ENCODE results near the gene SRD5A2. TPM values are rescaled to one million over a fixed set of nuclear protein-coding genes. Genes with fewer than 3 reads are reported as not detected.

Gene SRD5A2
- total RNA-seq: not detected

- H3K27ac Mint-ChIP-seq: no peak within 1 kb of the TSS
- H3K4me3 Mint-ChIP-seq: no peak within 1 kb of the TSS
- DNase-seq: no peak
- no peak for ATAC-seq (ENCODE audit: low read depth)
- H3K27me3 Mint-ChIP-seq: peaks cover 36% of the 10 kb centered on the region
- H3K36me3 Mint-ChIP-seq: no peaks in the 10 kb centered on the region
- H3K4me1 Mint-ChIP-seq: no peaks in the 10 kb centered on the region
- POLR2A ChIA-PET: no interaction called here
- H3K9me3 Mint-ChIP-seq: peaks cover 5% of the 10 kb centered on the region
These were observed at the start of gene SRD5A2 for GRCh38 chr2:31580321-31581117. SRD5A2 (minus strand) TSS chr2:31580938; CDS start chr2:31580900, 38 bp downstream.

GRCh38 chr2:31606509-31606908, 25.8 kb upstream of the SRD5A2 start:
- no peaks in the 10 kb centered on the region for H3K27me3 Mint-ChIP-seq
- POLR2A ChIA-PET: no interaction called here
- H3K4me1 Mint-ChIP-seq: no peaks in the 10 kb centered on the region
- H3K27ac Mint-ChIP-seq: no peak overlapping the region
- ATAC-seq (ENCODE audit: low read depth) (no peak), DNase-seq (no peak)
- H3K9me3 Mint-ChIP-seq: peaks cover 16% of the 10 kb centered on the region
- H3K36me3 Mint-ChIP-seq: no peaks in the 10 kb centered on the region
- H3K4me3 Mint-ChIP-seq: no peak overlapping the region

- POLR2A ChIA-PET: no interaction called here
- ATAC-seq (ENCODE audit: low read depth): no peak
- H3K36me3 Mint-ChIP-seq: peaks cover 1% of the 10 kb centered on the region
- peaks cover 2% of the 10 kb centered on the region for H3K27me3 Mint-ChIP-seq
- H3K9me3 Mint-ChIP-seq: peaks cover 19% of the 10 kb centered on the region
- no peak overlapping the region for H3K27ac Mint-ChIP-seq
- no peak overlapping the region for H3K4me3 Mint-ChIP-seq
- no peak for DNase-seq
- no peaks in the 10 kb centered on the region for H3K4me1 Mint-ChIP-seq
These were observed 18.0 kb upstream of the SRD5A2 start for GRCh38 chr2:31598694-31599093.

GRCh38 chr2:31586230-31586629, 5.5 kb upstream of the SRD5A2 start:
- POLR2A ChIA-PET: no interaction called here
- Mint-ChIP-seq H3K27ac (no peak overlapping the region), H3K36me3 (no peaks in the 10 kb centered on the region), H3K4me1 (no peaks in the 10 kb centered on the region), H3K4me3 (no peak overlapping the region), H3K9me3 (peaks cover 9% of the 10 kb centered on the region), H3K27me3 (peaks cover 18% of the 10 kb centered on the region)
- ATAC-seq (ENCODE audit: low read depth) (no peak), DNase-seq (no peak)

GRCh38 chr2:31581124-31581795, 522 bp upstream of the SRD5A2 start:
- no peak for ATAC-seq (ENCODE audit: low read depth)
- DNase-seq: no peak
- Mint-ChIP-seq H3K9me3 (peaks cover 5% of the 10 kb centered on the region), H3K27ac (no peak overlapping the region), H3K4me3 (no peak overlapping the region), H3K27me3 (peaks cover 36% of the 10 kb centered on the region), H3K36me3 (no peaks in the 10 kb centered on the region), H3K4me1 (no peaks in the 10 kb centered on the region)
- POLR2A ChIA-PET: no interaction called here

- H3K36me3 Mint-ChIP-seq: no peaks in the 10 kb centered on the region
- H3K4me3 Mint-ChIP-seq: no peak overlapping the region
- DNase-seq: no peak
- H3K27ac Mint-ChIP-seq: no peak overlapping the region
- H3K9me3 Mint-ChIP-seq: peaks cover 5% of the 10 kb centered on the region
- peaks cover 36% of the 10 kb centered on the region for H3K27me3 Mint-ChIP-seq
- ATAC-seq (ENCODE audit: low read depth): no peak
- POLR2A ChIA-PET: no interaction called here
- H3K4me1 Mint-ChIP-seq: no peaks in the 10 kb centered on the region
These were observed 780 bp downstream of the SRD5A2 start for GRCh38 chr2:31579996-31580320.

GRCh38 chr2:31578316-31578715, 2.4 kb downstream of the SRD5A2 start:
- H3K36me3 Mint-ChIP-seq: no peaks in the 10 kb centered on the region
- no peak overlapping the region for H3K4me3 Mint-ChIP-seq
- peaks cover 36% of the 10 kb centered on the region for H3K27me3 Mint-ChIP-seq
- POLR2A ChIA-PET: no interaction called here
- H3K9me3 Mint-ChIP-seq: peaks cover 5% of the 10 kb centered on the region
- H3K27ac Mint-ChIP-seq: no peak overlapping the region
- DNase-seq (no peak), ATAC-seq (ENCODE audit: low read depth) (no peak)
- no peaks in the 10 kb centered on the region for H3K4me1 Mint-ChIP-seq

- no peak overlapping the region for H3K27ac Mint-ChIP-seq
- ATAC-seq (ENCODE audit: low read depth) (no peak), DNase-seq (no peak)
- peaks cover 30% of the 10 kb centered on the region for H3K27me3 Mint-ChIP-seq
- H3K36me3 Mint-ChIP-seq: no peaks in the 10 kb centered on the region
- peaks cover 5% of the 10 kb centered on the region for H3K9me3 Mint-ChIP-seq
- no peak overlapping the region for H3K4me3 Mint-ChIP-seq
- H3K4me1 Mint-ChIP-seq: no peaks in the 10 kb centered on the region
- POLR2A ChIA-PET: no interaction called here
These were observed 3.6 kb downstream of the SRD5A2 start for GRCh38 chr2:31577143-31577542.

- Mint-ChIP-seq H3K27me3 (peaks cover 2% of the 10 kb centered on the region), H3K9me3 (peaks cover 5% of the 10 kb centered on the region), H3K4me1 (no peaks in the 10 kb centered on the region), H3K27ac (no peak overlapping the region), H3K4me3 (no peak overlapping the region), H3K36me3 (no peaks in the 10 kb centered on the region)
- POLR2A ChIA-PET: no interaction called here
- ATAC-seq (ENCODE audit: low read depth) (no peak), DNase-seq (no peak)
These were observed 12.0 kb downstream of the SRD5A2 start for GRCh38 chr2:31568585-31569201.

GRCh38 chr2:31567679-31568078, 13.1 kb downstream of the SRD5A2 start:
- peaks cover 5% of the 10 kb centered on the region for H3K9me3 Mint-ChIP-seq
- no peak overlapping the region for H3K4me3 Mint-ChIP-seq
- peaks cover 5% of the 10 kb centered on the region for H3K27me3 Mint-ChIP-seq
- DNase-seq: no peak
- no peaks in the 10 kb centered on the region for H3K4me1 Mint-ChIP-seq
- POLR2A ChIA-PET: no interaction called here
- no peak overlapping the region for H3K27ac Mint-ChIP-seq
- ATAC-seq (ENCODE audit: low read depth): no peak
- H3K36me3 Mint-ChIP-seq: no peaks in the 10 kb centered on the region

- Mint-ChIP-seq H3K4me3 (no peak overlapping the region), H3K9me3 (no peaks in the 10 kb centered on the region), H3K36me3 (no peaks in the 10 kb centered on the region), H3K27ac (no peak overlapping the region), H3K27me3 (peaks cover 7% of the 10 kb centered on the region), H3K4me1 (no peaks in the 10 kb centered on the region)
- POLR2A ChIA-PET: no interaction called here
- ATAC-seq (ENCODE audit: low read depth): no peak
- DNase-seq: no peak
These were observed 17.4 kb downstream of the SRD5A2 start for GRCh38 chr2:31563273-31563839.

GRCh38 chr2:31561823-31562222, 18.9 kb downstream of the SRD5A2 start:
- Mint-ChIP-seq H3K27ac (no peak overlapping the region), H3K36me3 (no peaks in the 10 kb centered on the region), H3K27me3 (peaks cover 7% of the 10 kb centered on the region), H3K4me3 (no peak overlapping the region), H3K4me1 (no peaks in the 10 kb centered on the region), H3K9me3 (no peaks in the 10 kb centered on the region)
- POLR2A ChIA-PET: no interaction called here
- no peak for DNase-seq
- no peak for ATAC-seq (ENCODE audit: low read depth)

GRCh38 chr2:31558401-31559295, 22.1 kb downstream of the SRD5A2 start:
- POLR2A ChIA-PET: no interaction called here
- Mint-ChIP-seq H3K4me3 (no peak overlapping the region), H3K9me3 (no peaks in the 10 kb centered on the region), H3K4me1 (no peaks in the 10 kb centered on the region), H3K27me3 (peaks cover 5% of the 10 kb centered on the region), H3K27ac (no peak overlapping the region), H3K36me3 (no peaks in the 10 kb centered on the region)
- no peak for DNase-seq
- no peak for ATAC-seq (ENCODE audit: low read depth)
